K562 (cell line): ENCODE data around the gene GNAZ.
"Not testable (repeated sequence)": the region's sequence is repeated elsewhere in the genome, so short reads cannot be mapped to it uniquely, and the experiment has no call there.

ENCODE experiments used
- CREB1 ChIP-seq, 2 experiments: sonication (generic) in 1 of 2; formaldehyde crosslinking in 1 of 2; IDR thresholded peaks; 2 replicates each; pipeline versions ENCODE4 v1.6.1 to v1.8.0; 2012 to 2022; ENCODE audit warnings: inconsistent platforms in 1 of 2, mild to moderate bottlenecking in 1 of 2, missing genetic modification reagents in 1 of 2, moderate library complexity in 1 of 2
- FIP1L1 ChIP-seq: fragments of 200-400 bp; formaldehyde crosslinking; IDR thresholded peaks from 2 replicates; pipeline ENCODE4 v1.6.1; 2018; ENCODE audit warnings: mild to moderate bottlenecking, low read depth, low read length; ENCODE audit not compliant: poor library complexity, severe bottlenecking
- NRF1 ChIP-seq, 2 experiments: fragments of 450-650 bp; IDR thresholded peaks in 1 of 2; conservative IDR thresholded peaks in 1 of 2; 2 replicates each; pipeline ENCODE4 v1.6.1; 2014; ENCODE audit warnings: mild to moderate bottlenecking in 2 of 2
- YY1 ChIP-seq, 3 experiments: IDR thresholded peaks; 2 replicates each; pipeline ENCODE4 v1.6.1; 2011; ENCODE audit warnings: low read length in 2 of 3, mild to moderate bottlenecking in 2 of 3, moderate library complexity in 2 of 3, borderline replicate concordance in 1 of 3, control low read depth in 1 of 3, low read depth in 1 of 3; ENCODE audit not compliant: insufficient read depth in 3 of 3, insufficient replicate concordance in 2 of 3, control insufficient read depth in 1 of 3, insufficient read length in 1 of 3; ENCODE audit errors: extremely low read depth in 1 of 3
- TF ChIP-seq, protein P1 (sequence below), 3 experiments: IDR thresholded peaks in 2 of 3; conservative IDR thresholded peaks in 1 of 3; 2 replicates each; pipeline ENCODE4 v1.5.1; 2011 to 2012; ENCODE audit warnings: low read length in 3 of 3, mild to moderate bottlenecking in 3 of 3, control low read depth in 2 of 3, improper control_type of control experiment in 1 of 3, inconsistent platforms in 1 of 3, low read depth in 1 of 3, mixed read lengths in 1 of 3, moderate library complexity in 1 of 3; ENCODE audit not compliant: insufficient read depth in 2 of 3

DNA sequence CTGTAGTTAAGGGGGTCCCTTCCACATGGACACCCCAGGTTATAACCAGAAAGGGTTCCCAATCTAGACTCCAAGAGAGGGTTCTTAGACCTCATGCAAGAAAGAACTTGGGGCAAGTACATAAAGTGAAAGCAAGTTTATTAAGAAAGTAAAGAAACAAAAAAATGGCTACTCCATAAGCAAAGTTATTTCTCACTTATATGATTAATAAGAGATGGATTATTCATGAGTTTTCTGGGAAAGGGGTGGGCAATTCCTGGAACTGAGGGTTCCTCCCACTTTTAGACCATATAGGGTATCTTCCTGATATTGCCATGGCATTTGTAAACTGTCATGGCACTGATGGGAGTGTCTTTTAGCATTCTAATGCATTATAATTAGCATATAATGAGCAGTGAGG is 42.5 kb upstream of the GNAZ start:
- TF ChIP-seq CREB1 (IDR thresholded peaks at IDR 0.05); NRF1 (conservative IDR thresholded peaks at IDR 0.05 in 1 of 2, IDR thresholded peaks at IDR 0.05 in 1 of 2); FIP1L1; YY1 (IDR thresholded peaks at IDR 0.05; ENCODE audit: borderline replicate concordance in 1 of 3, control insufficient read depth in 1 of 3, extremely low read depth in 1 of 3, insufficient read depth in 3 of 3, insufficient read length in 1 of 3, insufficient replicate concordance in 2 of 3, low read depth in 1 of 3, low read length in 2 of 3): not testable (repeated sequence)
- TF ChIP-seq CREB1 (CRISPR knock-in tag; IDR thresholded peaks at IDR 0.05) = 0 out of 2 replicates have a peak, but pooled peaks have one; percentile 29
- TF ChIP-seq, protein P1, sequence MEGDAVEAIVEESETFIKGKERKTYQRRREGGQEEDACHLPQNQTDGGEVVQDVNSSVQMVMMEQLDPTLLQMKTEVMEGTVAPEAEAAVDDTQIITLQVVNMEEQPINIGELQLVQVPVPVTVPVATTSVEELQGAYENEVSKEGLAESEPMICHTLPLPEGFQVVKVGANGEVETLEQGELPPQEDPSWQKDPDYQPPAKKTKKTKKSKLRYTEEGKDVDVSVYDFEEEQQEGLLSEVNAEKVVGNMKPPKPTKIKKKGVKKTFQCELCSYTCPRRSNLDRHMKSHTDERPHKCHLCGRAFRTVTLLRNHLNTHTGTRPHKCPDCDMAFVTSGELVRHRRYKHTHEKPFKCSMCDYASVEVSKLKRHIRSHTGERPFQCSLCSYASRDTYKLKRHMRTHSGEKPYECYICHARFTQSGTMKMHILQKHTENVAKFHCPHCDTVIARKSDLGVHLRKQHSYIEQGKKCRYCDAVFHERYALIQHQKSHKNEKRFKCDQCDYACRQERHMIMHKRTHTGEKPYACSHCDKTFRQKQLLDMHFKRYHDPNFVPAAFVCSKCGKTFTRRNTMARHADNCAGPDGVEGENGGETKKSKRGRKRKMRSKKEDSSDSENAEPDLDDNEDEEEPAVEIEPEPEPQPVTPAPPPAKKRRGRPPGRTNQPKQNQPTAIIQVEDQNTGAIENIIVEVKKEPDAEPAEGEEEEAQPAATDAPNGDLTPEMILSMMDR (IDR thresholded peaks at IDR 0.05 in 2 of 3, conservative IDR thresholded peaks at IDR 0.05 in 1 of 3; ENCODE audit: insufficient read depth in 2 of 3, low read depth in 1 of 3, low read length in 3 of 3) = not testable (repeated sequence)
